ENCODE measurements around the gene HAPSTR1.

The HAPSTR1 gene

DNA sequence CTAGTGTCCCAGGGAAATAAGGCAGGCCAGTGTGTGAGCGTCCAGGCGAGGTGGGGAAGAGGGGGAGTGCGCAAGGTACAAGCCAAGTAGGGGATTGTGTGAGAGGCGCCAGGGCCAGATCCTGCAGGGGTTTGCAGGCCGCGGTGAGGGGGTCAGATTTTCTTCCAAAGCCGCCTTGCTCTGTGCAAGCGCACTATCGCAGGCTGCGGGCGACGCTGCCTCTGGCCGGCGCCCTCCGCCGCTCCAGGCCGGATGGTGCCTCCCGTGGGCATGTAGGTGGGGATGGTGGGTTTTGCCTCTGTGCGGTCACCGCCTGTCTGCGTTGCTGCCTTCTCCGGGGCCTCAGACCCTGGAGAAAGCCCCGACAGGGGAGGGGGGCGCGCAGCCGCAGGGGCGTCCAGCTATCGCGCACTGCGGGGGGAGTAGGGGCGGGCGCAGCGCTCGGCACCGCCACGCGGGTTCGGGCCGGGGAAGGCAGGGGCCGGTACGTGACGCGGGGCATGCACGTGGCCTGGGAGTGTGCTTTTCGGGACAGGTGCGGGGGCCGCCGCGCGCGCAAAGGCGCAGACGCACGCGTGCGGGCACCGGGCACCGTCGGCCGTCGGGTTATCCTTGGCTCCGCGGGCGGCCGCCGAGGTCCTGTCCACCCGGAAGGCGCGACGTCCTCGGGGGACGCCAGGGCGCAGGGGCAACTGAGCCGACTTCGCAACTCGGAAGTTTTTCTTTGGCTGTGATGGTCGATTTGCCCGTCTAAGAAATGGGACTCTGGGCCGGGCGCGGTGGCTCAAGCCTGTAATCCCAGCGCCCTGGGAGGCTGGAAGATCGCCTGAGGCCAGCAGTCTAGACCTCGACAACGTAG, 1.1 kb upstream of the HAPSTR1 start:
- Histone ChIP-seq H3K9ac (ENCODE audit: low read depth, low read length) (peak overlapping the region; percentile 88), H3K36me3 (ENCODE audit: insufficient read depth, low read length) (peaks cover 25% of the 10 kb centered on the region), H3K9me3 (replicated peaks; ENCODE audit: low read length) (no peaks in the 10 kb centered on the region), H3K27me3 (ENCODE audit: control insufficient read depth, insufficient read depth, low read length) (no peaks in the 10 kb centered on the region), H3K4me2 (ENCODE audit: low read length) (peak overlapping the region; percentile 96), H3K4me3 (ENCODE audit: low read length) (peak overlapping the region; percentile 81), H3K4me1 (ENCODE audit: control insufficient read depth, insufficient read depth, low read length) (peaks cover 18% of the 10 kb centered on the region)

DNA sequence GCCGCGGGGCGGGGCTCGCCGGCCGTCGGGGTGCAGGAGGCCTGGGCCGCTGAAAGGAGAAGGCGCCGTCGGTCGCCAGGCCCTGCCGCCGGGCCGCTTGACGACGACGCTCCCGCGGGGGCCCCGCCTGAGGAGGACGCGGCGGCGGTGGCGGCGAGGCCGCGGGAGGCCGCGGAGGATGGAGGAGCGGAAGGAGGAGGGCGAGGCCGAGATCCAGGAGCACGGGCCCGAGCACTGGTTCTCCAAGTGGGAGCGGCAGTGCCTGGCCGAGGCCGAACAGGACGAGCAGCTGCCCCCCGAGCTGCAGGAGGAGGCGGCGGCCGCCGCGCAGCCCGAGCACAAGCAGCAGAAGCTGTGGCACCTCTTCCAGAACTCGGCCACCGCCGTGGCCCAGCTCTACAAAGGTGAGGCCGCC, 430 bp downstream of the HAPSTR1 start:
- no peaks in the 10 kb centered on the region for H3K27me3 ChIP-seq (ENCODE audit: control insufficient read depth, insufficient read depth, low read length)
- peaks cover 30% of the 10 kb centered on the region for H3K4me1 ChIP-seq (ENCODE audit: control insufficient read depth, insufficient read depth, low read length)
- peaks cover 37% of the 10 kb centered on the region for H3K36me3 ChIP-seq (ENCODE audit: insufficient read depth, low read length)
- H3K4me3 ChIP-seq (ENCODE audit: low read length), result peak overlapping the region; percentile 80
- H3K4me2 ChIP-seq (ENCODE audit: low read length), result peak overlapping the region; percentile 88
- no peaks in the 10 kb centered on the region for H3K9me3 ChIP-seq (replicated peaks; ENCODE audit: low read length)
- peak overlapping the region; percentile 98 for H3K9ac ChIP-seq (ENCODE audit: low read depth, low read length)

DNA sequence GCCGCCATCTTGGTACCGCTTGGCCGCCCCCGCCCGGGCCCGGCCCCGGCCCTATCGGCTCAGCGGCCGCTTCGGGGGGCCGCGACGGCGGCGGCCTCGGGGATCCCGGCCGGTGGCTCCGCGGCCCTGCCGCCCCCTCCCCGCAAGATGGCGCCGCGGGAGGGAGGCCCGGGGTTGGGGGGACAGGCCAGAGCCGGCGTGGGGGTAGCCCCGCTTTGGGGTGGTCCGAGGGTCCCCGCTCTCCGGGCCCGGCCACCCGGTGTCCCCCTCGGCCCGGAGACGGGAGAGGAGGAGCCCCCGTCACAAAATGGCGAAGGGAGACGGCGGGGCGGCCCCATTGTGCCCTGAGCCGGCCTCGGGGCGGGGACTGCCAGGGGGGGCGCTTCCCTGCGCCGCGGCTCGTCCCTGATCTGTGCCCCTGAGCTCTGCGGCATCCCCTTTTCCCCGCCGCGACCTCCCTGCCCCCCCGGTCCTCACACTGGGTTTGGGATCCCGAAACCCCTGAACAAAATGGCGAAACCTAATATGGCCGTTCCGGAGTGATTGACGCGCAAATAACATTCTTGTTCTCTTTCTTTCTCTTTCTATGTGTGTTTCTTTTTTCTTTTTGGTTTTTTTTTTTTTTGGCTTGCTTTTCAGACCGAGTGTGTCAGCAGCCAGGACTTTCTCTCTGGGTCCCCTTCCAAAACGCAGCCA, 986 bp downstream of the HAPSTR1 start:
- peaks cover 40% of the 10 kb centered on the region for H3K36me3 ChIP-seq (ENCODE audit: insufficient read depth, low read length)
- no peaks in the 10 kb centered on the region for H3K9me3 ChIP-seq (replicated peaks; ENCODE audit: low read length)
- H3K9ac ChIP-seq (ENCODE audit: low read depth, low read length), result peak overlapping the region; percentile 98
- H3K4me2 ChIP-seq (ENCODE audit: low read length), result peak overlapping the region; percentile 88
- H3K4me3 ChIP-seq (ENCODE audit: low read length), result peak overlapping the region; percentile 80
- H3K4me1 ChIP-seq (ENCODE audit: control insufficient read depth, insufficient read depth, low read length), result peaks cover 32% of the 10 kb centered on the region
- no peaks in the 10 kb centered on the region for H3K27me3 ChIP-seq (ENCODE audit: control insufficient read depth, insufficient read depth, low read length)

DNA sequence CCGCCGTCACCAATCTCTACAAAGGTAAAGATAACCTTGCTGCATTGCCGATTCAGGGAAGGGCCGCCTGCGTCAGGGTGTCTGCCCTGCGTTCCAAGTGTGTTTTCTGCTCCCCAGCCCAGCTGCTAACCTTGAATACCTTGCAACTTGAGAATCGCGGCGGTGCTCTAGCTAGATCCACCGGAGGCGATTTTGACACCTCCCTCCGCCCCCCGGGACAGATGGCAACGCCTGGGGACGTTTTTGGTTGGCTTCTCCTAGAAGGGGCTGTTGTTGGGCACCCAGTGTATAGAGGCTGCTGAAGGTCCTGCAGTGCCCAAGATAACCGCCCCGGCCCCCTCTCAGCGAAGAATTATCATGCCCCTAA, 1.5 kb downstream of the HAPSTR1 start:
- peaks cover 37% of the 10 kb centered on the region for H3K4me1 ChIP-seq (ENCODE audit: control insufficient read depth, insufficient read depth, low read length)
- H3K27me3 ChIP-seq (ENCODE audit: control insufficient read depth, insufficient read depth, low read length), result no peaks in the 10 kb centered on the region
- H3K9me3 ChIP-seq (replicated peaks; ENCODE audit: low read length), result no peaks in the 10 kb centered on the region
- peak overlapping the region; percentile 98 for H3K9ac ChIP-seq (ENCODE audit: low read depth, low read length)
- peak overlapping the region; percentile 80 for H3K4me3 ChIP-seq (ENCODE audit: low read length)
- H3K36me3 ChIP-seq (ENCODE audit: insufficient read depth, low read length), result peaks cover 45% of the 10 kb centered on the region
- peak overlapping the region; percentile 88 for H3K4me2 ChIP-seq (ENCODE audit: low read length)

DNA sequence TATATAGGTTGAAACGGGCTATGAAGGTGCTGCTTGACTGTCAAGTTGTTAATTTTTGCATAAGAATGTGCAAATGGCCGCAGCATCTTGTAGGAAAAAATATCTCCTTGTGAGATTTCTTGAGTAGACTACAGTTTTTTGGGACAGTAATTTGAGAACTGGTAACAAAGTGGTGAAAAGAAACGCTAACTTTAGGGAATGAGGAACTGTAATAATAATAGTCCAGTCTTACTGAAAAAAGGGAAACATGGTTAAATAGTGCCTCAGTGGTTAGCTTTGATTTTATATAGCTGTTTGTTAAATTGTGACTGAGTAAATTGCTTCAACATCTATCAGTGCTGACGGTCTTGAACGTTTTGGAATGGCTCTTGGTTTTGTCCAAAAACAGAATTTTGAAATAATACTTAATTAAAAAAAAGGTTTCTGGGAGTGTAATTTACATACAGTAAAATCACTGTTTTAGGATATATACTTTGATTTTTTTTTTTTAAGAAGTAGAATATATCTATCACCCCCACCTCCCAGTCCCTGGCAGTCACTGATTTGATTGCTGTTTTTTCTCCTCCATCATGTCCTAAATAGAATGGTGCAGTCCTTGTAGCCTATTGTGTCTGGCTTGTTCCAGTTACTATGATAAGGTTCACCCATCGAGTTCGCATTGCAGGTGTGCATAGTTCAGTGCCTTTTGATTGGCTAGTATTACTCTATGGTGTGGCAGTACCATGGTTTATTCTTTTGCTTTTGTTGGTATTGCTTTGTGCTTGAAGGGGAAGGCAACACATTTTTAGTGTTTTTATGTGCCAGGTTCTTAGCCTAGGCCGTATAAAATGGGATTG, 2.8 kb downstream of the HAPSTR1 start:
- Histone ChIP-seq H3K36me3 (ENCODE audit: insufficient read depth, low read length) (peaks cover 50% of the 10 kb centered on the region), H3K27me3 (ENCODE audit: control insufficient read depth, insufficient read depth, low read length) (no peaks in the 10 kb centered on the region), H3K4me3 (ENCODE audit: low read length) (peak overlapping the region; percentile 80), H3K4me1 (ENCODE audit: control insufficient read depth, insufficient read depth, low read length) (peaks cover 50% of the 10 kb centered on the region), H3K9me3 (replicated peaks; ENCODE audit: low read length) (no peaks in the 10 kb centered on the region), H3K4me2 (ENCODE audit: low read length) (peak overlapping the region; percentile 88), H3K9ac (ENCODE audit: low read depth, low read length) (peak overlapping the region; percentile 98)

DNA sequence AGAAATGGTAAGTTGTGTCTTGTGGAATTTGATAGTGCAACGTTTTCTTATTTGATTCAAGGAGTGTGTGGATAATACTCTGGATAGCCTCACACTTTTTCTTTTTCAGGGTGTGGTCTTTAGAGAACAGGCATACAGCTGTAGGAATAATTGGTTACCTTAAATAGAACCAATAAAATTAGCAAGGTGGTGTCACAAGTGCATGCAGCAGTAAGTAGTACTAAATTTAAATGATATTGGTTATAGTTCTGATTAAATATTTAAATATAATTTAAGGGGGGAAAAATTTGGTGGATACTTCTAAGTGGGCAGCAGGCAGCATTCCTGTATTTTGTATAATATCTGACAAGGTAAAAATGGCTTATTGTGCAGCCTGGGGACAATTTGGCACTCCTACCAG, 3.7 kb downstream of the HAPSTR1 start:
- H3K36me3 ChIP-seq (ENCODE audit: insufficient read depth, low read length), result peaks cover 59% of the 10 kb centered on the region
- peak overlapping the region; percentile 88 for H3K4me2 ChIP-seq (ENCODE audit: low read length)
- H3K4me1 ChIP-seq (ENCODE audit: control insufficient read depth, insufficient read depth, low read length), result peaks cover 57% of the 10 kb centered on the region
- peak overlapping the region; percentile 80 for H3K4me3 ChIP-seq (ENCODE audit: low read length)
- no peaks in the 10 kb centered on the region for H3K9me3 ChIP-seq (replicated peaks; ENCODE audit: low read length)
- H3K27me3 ChIP-seq (ENCODE audit: control insufficient read depth, insufficient read depth, low read length), result no peaks in the 10 kb centered on the region
- H3K9ac ChIP-seq (ENCODE audit: low read depth, low read length), result peak overlapping the region; percentile 98

DNA sequence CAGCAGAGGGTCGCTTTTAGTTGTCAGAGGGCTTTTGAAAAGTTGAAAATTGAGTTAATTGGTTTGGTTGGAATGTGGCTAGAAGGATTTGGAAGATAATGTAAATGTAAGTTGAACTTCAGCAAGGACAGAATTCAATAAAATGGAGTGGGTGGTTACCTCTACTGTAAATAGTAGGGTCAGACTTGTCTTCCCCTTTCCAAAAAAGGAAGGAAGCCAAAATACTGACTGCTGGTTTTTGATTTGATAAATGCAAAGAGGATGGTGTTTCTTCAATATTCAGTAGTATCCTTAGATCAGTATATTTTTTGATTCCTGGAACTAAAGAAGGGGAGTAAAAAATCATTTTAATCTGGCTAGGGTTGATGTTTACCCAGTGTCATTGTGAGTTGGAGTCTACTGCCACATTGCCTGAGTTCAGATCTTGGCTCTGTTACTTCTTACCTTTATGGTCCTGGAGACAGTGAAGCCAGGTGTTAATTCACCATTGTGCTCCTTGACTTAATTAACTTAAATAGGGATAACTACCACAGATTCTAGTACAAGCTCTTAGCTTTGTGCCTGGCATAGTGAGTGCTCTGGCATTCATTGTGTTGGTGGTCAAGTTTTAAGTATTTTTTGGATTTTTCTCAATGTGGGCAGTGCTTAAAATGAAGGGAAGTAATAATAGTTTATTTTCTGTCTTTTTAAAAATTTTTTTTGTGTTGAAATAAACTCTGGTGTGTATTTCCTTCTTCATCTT, 4.4 kb downstream of the HAPSTR1 start:
- no peaks in the 10 kb centered on the region for H3K27me3 ChIP-seq (ENCODE audit: control insufficient read depth, insufficient read depth, low read length)
- H3K36me3 ChIP-seq (ENCODE audit: insufficient read depth, low read length), result peaks cover 66% of the 10 kb centered on the region
- peak overlapping the region; percentile 98 for H3K9ac ChIP-seq (ENCODE audit: low read depth, low read length)
- H3K4me2 ChIP-seq (ENCODE audit: low read length), result peak overlapping the region; percentile 88
- H3K4me3 ChIP-seq (ENCODE audit: low read length), result peak overlapping the region; percentile 80
- peaks cover 56% of the 10 kb centered on the region for H3K4me1 ChIP-seq (ENCODE audit: control insufficient read depth, insufficient read depth, low read length)
- no peaks in the 10 kb centered on the region for H3K9me3 ChIP-seq (replicated peaks; ENCODE audit: low read length)

DNA sequence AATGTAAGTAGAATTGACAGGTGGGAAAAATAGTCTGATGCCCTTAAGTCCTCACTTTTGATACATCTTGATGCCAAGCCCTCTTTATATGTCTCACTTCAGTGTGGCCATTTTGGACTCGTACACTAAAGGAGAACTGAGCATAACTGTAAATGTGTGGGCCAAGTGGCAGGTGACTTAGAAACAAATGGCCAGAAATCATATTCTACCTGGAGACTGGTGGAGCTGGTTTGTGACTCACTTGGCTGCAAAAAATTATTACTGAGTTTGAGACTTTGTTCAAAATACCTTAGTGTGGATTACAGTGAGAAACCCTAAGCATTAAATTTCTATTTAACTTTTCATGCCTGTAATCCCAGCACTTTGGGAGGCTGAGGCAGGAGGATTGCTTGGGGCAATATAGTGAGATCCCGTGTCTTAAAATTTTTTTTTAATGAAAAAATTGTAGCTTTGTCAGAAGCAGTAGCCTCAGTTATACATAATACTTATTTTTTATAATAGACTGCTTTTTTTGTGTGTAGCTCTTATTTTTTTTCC, 5.0 kb downstream of the HAPSTR1 start:
- H3K36me3 ChIP-seq (ENCODE audit: insufficient read depth, low read length), result peaks cover 72% of the 10 kb centered on the region
- peak overlapping the region; percentile 88 for H3K4me2 ChIP-seq (ENCODE audit: low read length)
- H3K4me1 ChIP-seq (ENCODE audit: control insufficient read depth, insufficient read depth, low read length), result peaks cover 61% of the 10 kb centered on the region
- no peaks in the 10 kb centered on the region for H3K27me3 ChIP-seq (ENCODE audit: control insufficient read depth, insufficient read depth, low read length)
- H3K9me3 ChIP-seq (replicated peaks; ENCODE audit: low read length), result no peaks in the 10 kb centered on the region
- no peak overlapping the region for H3K4me3 ChIP-seq (ENCODE audit: low read length)
- no peak overlapping the region for H3K9ac ChIP-seq (ENCODE audit: low read depth, low read length)

DNA sequence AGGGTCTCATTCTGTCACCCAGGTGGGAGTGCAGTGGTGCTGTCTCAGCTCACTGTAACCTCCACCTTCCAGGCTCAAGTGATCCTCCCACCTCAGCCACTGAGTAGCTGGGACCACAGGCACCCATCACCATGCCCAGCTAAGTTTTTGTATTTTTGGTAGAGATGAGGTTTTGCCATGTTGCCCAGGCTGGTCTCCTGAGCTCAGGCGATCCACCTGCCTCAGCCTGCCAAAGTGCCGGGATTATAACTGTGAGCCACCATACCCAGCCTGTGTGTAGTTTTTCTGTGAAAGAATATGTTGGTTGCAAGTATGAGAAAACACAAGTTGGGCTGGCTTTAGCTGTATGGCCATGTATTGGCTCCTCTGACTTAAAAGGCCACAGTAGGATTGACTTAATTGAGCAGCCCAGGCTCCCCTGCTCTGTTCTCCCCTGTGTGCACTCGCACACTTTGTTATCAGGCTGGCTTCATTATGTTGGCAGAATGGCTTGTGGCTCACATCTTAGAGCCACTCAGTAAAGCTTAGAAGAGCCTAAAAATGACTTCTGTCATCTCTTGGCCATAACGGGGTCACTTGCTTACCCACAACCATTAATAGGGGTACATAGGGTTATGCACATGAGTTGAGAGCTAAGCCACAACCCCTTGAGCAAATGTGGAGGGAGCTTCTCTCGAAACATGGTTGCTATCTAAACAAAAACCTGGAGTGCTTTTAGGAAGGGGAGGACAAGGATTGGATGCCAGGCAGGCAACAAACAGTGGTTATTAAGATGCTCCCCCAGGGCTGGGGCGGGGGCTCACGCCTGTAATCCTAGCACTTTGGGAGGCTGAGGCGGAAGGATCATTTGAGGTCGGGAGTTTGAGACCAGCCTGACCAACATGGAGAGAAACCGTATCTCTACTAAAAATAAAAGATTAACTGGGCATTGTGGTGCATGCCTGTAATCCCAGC, 6.1 kb downstream of the HAPSTR1 start:
- no peaks in the 10 kb centered on the region for H3K9me3 ChIP-seq (replicated peaks; ENCODE audit: low read length)
- H3K36me3 ChIP-seq (ENCODE audit: insufficient read depth, low read length), result peaks cover 74% of the 10 kb centered on the region
- H3K9ac ChIP-seq (ENCODE audit: low read depth, low read length), result no peak overlapping the region
- no peak overlapping the region for H3K4me3 ChIP-seq (ENCODE audit: low read length)
- no peaks in the 10 kb centered on the region for H3K27me3 ChIP-seq (ENCODE audit: control insufficient read depth, insufficient read depth, low read length)
- peak overlapping the region; percentile 19 for H3K4me2 ChIP-seq (ENCODE audit: low read length)
- peaks cover 71% of the 10 kb centered on the region for H3K4me1 ChIP-seq (ENCODE audit: control insufficient read depth, insufficient read depth, low read length)

All from skeletal muscle satellite cell (primary cell).